Fibroblast of skin of left biceps (primary cell): ENCODE data around the gene FAM3C.
A peak's percentile ranks its signal among the peaks of the same experiment; 100 is the strongest.

Source experiments
- DNase-seq, 2 experiments: peaks; one replicate each; pipeline ENCODE4 v3.0.0-alpha.2; 2013; ENCODE audit warnings: low read depth in 2 of 2

The FAM3C gene

GRCh38 chr7:121379930-121380329, 16.2 kb downstream of the FAM3C start:
- no peak for DNase-seq

- DNase-seq: no peak
Observed at GRCh38 chr7:121376979-121377378, 19.1 kb downstream of the FAM3C start.

- no peak for DNase-seq
Observed at GRCh38 chr7:121373177-121373576, 22.9 kb downstream of the FAM3C start.

- peak; percentile 40 to 47 for DNase-seq
Observed at GRCh38 chr7:121372376-121373010, 23.6 kb downstream of the FAM3C start.

- DNase-seq: no peak
Observed at GRCh38 chr7:121371883-121372282, 24.2 kb downstream of the FAM3C start.

GRCh38 chr7:121371367-121371766, 24.7 kb downstream of the FAM3C start:
- no peak for DNase-seq

- peak in 1 of 2 experiments; percentile 19 for DNase-seq
Observed at GRCh38 chr7:121369462-121369861, 26.6 kb downstream of the FAM3C start.

GRCh38 chr7:121366852-121367431, 29.2 kb downstream of the FAM3C start:
- no peak for DNase-seq

- DNase-seq: no peak
Observed at GRCh38 chr7:121360564-121360963, 35.5 kb downstream of the FAM3C start.

- no peak for DNase-seq
Observed at GRCh38 chr7:121355574-121355973, 40.5 kb downstream of the FAM3C start.

GRCh38 chr7:121352323-121352722, 43.8 kb downstream of the FAM3C start:
- DNase-seq: no peak

- no peak for DNase-seq
Observed at GRCh38 chr7:121351682-121352081, 44.4 kb downstream of the FAM3C start.

GRCh38 chr7:121344497-121344896, 51.6 kb downstream of the FAM3C start:
- no peak for DNase-seq

GRCh38 chr7:121344093-121344492, 52.0 kb downstream of the FAM3C start:
- no peak for DNase-seq

GRCh38 chr7:121343302-121343701, 52.8 kb downstream of the FAM3C start:
- DNase-seq: no peak

GRCh38 chr7:121342631-121343030, 53.5 kb downstream of the FAM3C start:
- no peak for DNase-seq

- DNase-seq: no peak
Observed at GRCh38 chr7:121341933-121342332, 54.2 kb downstream of the FAM3C start.

GRCh38 chr7:121339082-121339481, 57.0 kb downstream of the FAM3C start:
- DNase-seq: no peak

GRCh38 chr7:121337398-121337797, 58.7 kb downstream of the FAM3C start:
- DNase-seq: peak in 1 of 2 experiments; percentile 28

- DNase-seq: no peak
Observed at GRCh38 chr7:121336579-121336978, 59.5 kb downstream of the FAM3C start.

GRCh38 chr7:121334875-121335648, 61.0 kb downstream of the FAM3C start:
- peak; percentile 46 to 55 for DNase-seq

- DNase-seq: no peak
Observed at GRCh38 chr7:121334376-121334775, 61.7 kb downstream of the FAM3C start.

- no peak for DNase-seq
Observed at GRCh38 chr7:121331574-121331973, 64.5 kb downstream of the FAM3C start.
